Caco-2 (cell line): Measurements from ENCODE around the gene RBM20. TPM values are rescaled to one million over a fixed set of nuclear protein-coding genes. Genes with fewer than 3 reads are reported as not detected.

Source experiments
- BruUV-seq: library from RNA; stranded (reverse); fragments of 400-500 nt; replicated peaks from 2 replicates; lab custom pipeline; 2021; lab: Mats Ljungman, UMichigan
- CTCF ChIA-PET: fragments of 300-600 bp; sonication (Branson Sonifier 250); formaldehyde crosslinking; loops from one replicate; lab custom pipeline; 2022; ENCODE audit warnings: antibody characterized with exemption; lab: Charles Lee
- POLR2A ChIA-PET: fragments of 300-600 bp; sonication (Branson Sonifier 250); formaldehyde crosslinking; loops from one replicate; lab custom pipeline; 2022; ENCODE audit warnings: antibody characterized with exemption; lab: Charles Lee
- DNase-seq, 2 experiments: peaks; one replicate each; pipeline versions ENCODE4 v3.0.0 to v3.0.0-alpha.2; 2020 to 2022
- H3K27me3 ChIP-seq: replicated peaks from 2 replicates; pipeline ENCODE4 v1.6.0; 2011; ENCODE audit warnings: low read length; ENCODE audit not compliant: control insufficient read depth, insufficient read depth
- H3K36me3 ChIP-seq: 2 replicates; pipeline ENCODE4 v1.5.1; 2011; ENCODE audit warnings: low read length; ENCODE audit not compliant: control insufficient read depth, insufficient read depth
- H3K4me1 ChIP-seq: fragments of 250-450 bp; sonication (Bioruptor Pico); 2 replicates; pipeline ENCODE4 v1.5.1; 2020; ENCODE audit warnings: mild to moderate bottlenecking
- H3K4me3 ChIP-seq: 2 replicates; pipeline ENCODE4 v1.5.1; 2011; ENCODE audit warnings: low read depth, mild to moderate bottlenecking, control low read depth, low read length
- H3K9me3 ChIP-seq: fragments of 250-450 bp; sonication (Bioruptor Pico); 2 replicates; pipeline ENCODE4 v1.5.1; 2020; ENCODE audit warnings: mild to moderate bottlenecking, moderate library complexity
- H3K27ac Mint-ChIP-seq: one replicate; pipeline ENCODE4 v1.8.0; 2022; ENCODE audit warnings: mixed read lengths; ENCODE audit not compliant: unreplicated experiment
- H3K27me3 Mint-ChIP-seq: one replicate; pipeline ENCODE4 v1.8.0; 2022; ENCODE audit warnings: mixed read lengths; ENCODE audit not compliant: insufficient read depth, unreplicated experiment
- H3K36me3 Mint-ChIP-seq: one replicate; pipeline ENCODE4 v1.8.0; 2022; ENCODE audit warnings: mild to moderate bottlenecking, mixed read lengths; ENCODE audit not compliant: insufficient read depth, unreplicated experiment
- H3K4me1 Mint-ChIP-seq: one replicate; pipeline ENCODE4 v1.8.0; 2022; ENCODE audit warnings: low read depth, mixed read lengths; ENCODE audit not compliant: unreplicated experiment
- H3K4me3 Mint-ChIP-seq: one replicate; pipeline ENCODE4 v1.8.0; 2022; ENCODE audit warnings: mild to moderate bottlenecking, moderate library complexity, mixed read lengths; ENCODE audit not compliant: unreplicated experiment
- H3K9me3 Mint-ChIP-seq: one replicate; pipeline ENCODE4 v1.8.0; 2022; ENCODE audit warnings: mixed read lengths; ENCODE audit not compliant: unreplicated experiment
- CTCF ChIP-seq, 2 experiments: fragments of 200-600 bp in 1 of 2; IDR thresholded peaks; 1 replicate in 1 of 2; 2 replicates in 1 of 2; pipeline versions ENCODE4 v1.5.1 to v1.8.0; 2011 to 2022; ENCODE audit warnings: antibody characterized with exemption in 1 of 2, control low read depth in 1 of 2, inconsistent platforms in 1 of 2, low read depth in 1 of 2, low read length in 1 of 2, mild to moderate bottlenecking in 1 of 2, moderate library complexity in 1 of 2; ENCODE audit not compliant: insufficient read depth in 1 of 2, severe bottlenecking in 1 of 2, unreplicated experiment in 1 of 2
- intact Hi-C: fragments of 100-400 bp; cut with micrococcal nuclease; formaldehyde crosslinking; loops from one replicate; pipeline ENCODE4 v1.10.0; 2022; ENCODE audit not compliant: unreplicated experiment
- total RNA-seq: library from RNA; stranded (reverse); gene quantifications from 2 replicates; pipeline ENCODE4 v1.2.3, GENCODE V29; 2022

RBM20 gene
- total RNA-seq, 1 experiment from 2014 or later: 0.36 TPM

- H3K4me1 Mint-ChIP-seq: peaks cover 30% of the 10 kb centered on the region
- H3K9me3 Mint-ChIP-seq: no peaks in the 10 kb centered on the region
- no peak overlapping the region for H3K27ac Mint-ChIP-seq
- no peaks in the 10 kb centered on the region for H3K27me3 Mint-ChIP-seq
- H3K9me3 ChIP-seq: no peaks in the 10 kb centered on the region
- no peak overlapping the region for H3K4me3 Mint-ChIP-seq
- peaks cover 27% of the 10 kb centered on the region for H3K4me1 ChIP-seq
- H3K36me3 Mint-ChIP-seq: no peaks in the 10 kb centered on the region
- no peaks in the 10 kb centered on the region for H3K27me3 ChIP-seq
- intact Hi-C loops: no loop called here
- ChIA-PET POLR2A (no interaction called here), CTCF (no interaction called here)
- H3K4me3 ChIP-seq: no peak overlapping the region
- TF ChIP-seq CTCF (IDR thresholded peaks at IDR 0.05; ENCODE audit: insufficient read depth in 1 of 2, low read depth in 1 of 2, low read length in 1 of 2, severe bottlenecking in 1 of 2, unreplicated experiment in 1 of 2): no peak
- DNase-seq: no peak
- H3K36me3 ChIP-seq: no peaks in the 10 kb centered on the region
- BruUV-seq: no TSS peak
Observed at GRCh38 chr10:110788620-110789385, 144.7 kb downstream of the RBM20 start.

DNA sequence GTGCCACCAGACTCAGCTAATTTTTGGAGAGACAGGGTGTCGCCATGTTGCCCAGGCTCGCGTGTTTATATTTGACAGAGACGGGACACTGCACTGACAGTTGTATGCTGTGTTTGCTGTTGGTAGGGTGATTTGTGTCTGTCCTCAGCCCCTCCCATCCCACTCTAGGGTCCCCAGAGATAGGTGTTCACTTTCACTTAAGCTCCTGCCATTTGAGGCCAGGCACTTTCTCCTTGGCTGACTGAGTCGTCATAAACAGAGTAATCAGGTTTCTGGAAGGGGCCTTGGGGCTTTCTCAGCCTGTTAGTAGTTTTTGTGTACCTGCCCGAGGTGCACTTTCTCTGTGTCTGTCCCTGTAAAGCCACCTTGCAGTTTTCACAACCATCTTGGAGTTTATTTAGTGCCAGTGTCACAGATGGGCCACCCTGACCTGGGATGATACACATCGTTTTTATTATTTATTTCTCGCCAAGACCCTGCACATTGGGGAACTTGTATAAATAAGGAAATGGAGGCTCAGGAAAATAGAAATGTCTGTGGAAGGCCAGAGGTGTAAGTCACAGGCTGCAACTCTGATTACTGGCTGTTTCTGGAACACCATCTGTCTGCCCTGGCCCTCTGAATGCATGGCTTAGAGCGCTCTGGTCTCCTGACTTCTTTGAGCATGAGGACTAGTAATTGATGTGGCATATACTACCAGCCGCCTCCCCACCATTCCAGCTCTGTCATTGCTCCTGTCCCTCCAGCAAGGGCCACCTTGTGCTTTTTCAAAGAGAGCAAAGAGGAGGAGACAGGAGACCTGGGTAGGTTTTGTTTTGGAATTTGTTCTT lies 145.7 kb downstream of the RBM20 start:
- no peaks in the 10 kb centered on the region for H3K36me3 Mint-ChIP-seq
- no peak overlapping the region for H3K4me3 ChIP-seq
- H3K4me3 Mint-ChIP-seq: no peak overlapping the region
- H3K4me1 Mint-ChIP-seq: peaks cover 30% of the 10 kb centered on the region
- no peaks in the 10 kb centered on the region for H3K27me3 ChIP-seq
- H3K27ac Mint-ChIP-seq: no peak overlapping the region
- DNase-seq: no peak
- H3K9me3 ChIP-seq: no peaks in the 10 kb centered on the region
- no peaks in the 10 kb centered on the region for H3K36me3 ChIP-seq
- peaks cover 27% of the 10 kb centered on the region for H3K4me1 ChIP-seq
- TF ChIP-seq CTCF (IDR thresholded peaks at IDR 0.05; ENCODE audit: insufficient read depth in 1 of 2, low read depth in 1 of 2, low read length in 1 of 2, severe bottlenecking in 1 of 2, unreplicated experiment in 1 of 2): no peak
- intact Hi-C loops: loop anchor here (5.0 kb wide), 1 partner anchor 178 kb away; no protein-coding TSS in a partner anchor
- no peaks in the 10 kb centered on the region for H3K9me3 Mint-ChIP-seq
- POLR2A ChIA-PET: no interaction called here
- CTCF ChIA-PET: no interaction called here
- H3K27me3 Mint-ChIP-seq: no peaks in the 10 kb centered on the region
- no TSS peak for BruUV-seq

GRCh38 chr10:110790913-110791506 lies 146.9 kb downstream of the RBM20 start:
- H3K9me3 Mint-ChIP-seq: no peaks in the 10 kb centered on the region
- DNase-seq: peak in 1 of 2 experiments; percentile 28
- H3K4me1 Mint-ChIP-seq: peaks cover 27% of the 10 kb centered on the region
- Histone ChIP-seq H3K36me3 (no peaks in the 10 kb centered on the region), H3K9me3 (no peaks in the 10 kb centered on the region), H3K4me1 (peaks cover 22% of the 10 kb centered on the region), H3K27me3 (no peaks in the 10 kb centered on the region), H3K4me3 (no peak overlapping the region)
- intact Hi-C loops: loop anchor here (1.0 to 5.0 kb wide), 4 partner anchors 16 to 179 kb away; no protein-coding TSS in a partner anchor
- no peaks in the 10 kb centered on the region for H3K36me3 Mint-ChIP-seq
- no peak overlapping the region for H3K27ac Mint-ChIP-seq
- no TSS peak for BruUV-seq
- H3K27me3 Mint-ChIP-seq: no peaks in the 10 kb centered on the region
- ChIA-PET CTCF (interaction anchor here (1.8 kb wide), 1 partner anchor 45 kb away, joined by 12 read pairs; no protein-coding TSS in a partner anchor), POLR2A (interaction anchor here (0.8 kb wide), 1 partner anchor 127 kb away, joined by 3 read pairs; no protein-coding TSS in a partner anchor)
- TF ChIP-seq CTCF (IDR thresholded peaks at IDR 0.05; ENCODE audit: insufficient read depth in 1 of 2, low read depth in 1 of 2, low read length in 1 of 2, severe bottlenecking in 1 of 2, unreplicated experiment in 1 of 2): no peak
- H3K4me3 Mint-ChIP-seq: no peak overlapping the region
